ENCODE results near the gene RAI1.

RAI1 gene

GRCh38 chr17:17836818-17837379, 155.6 kb downstream of the RAI1 start, which contains the start of gene SREBF1:
Gene SREBF1, minus strand, starts transcription at chr17:17836986. Its CDS starts 169 bp downstream, at chr17:17836817.
- DNase-seq, result no peak

GRCh38 chr17:17837380-17837821, 156.1 kb downstream of the RAI1 start:
- no peak for DNase-seq

- DNase-seq, result no peak
Measured at GRCh38 chr17:17837966-17838962, 157.0 kb downstream of the RAI1 start.

- DNase-seq, result no peak
Measured at GRCh38 chr17:17839791-17840707, 158.8 kb downstream of the RAI1 start.

GRCh38 chr17:17840751-17841591, 159.7 kb downstream of the RAI1 start:
- no peak for DNase-seq

- DNase-seq, result peak; percentile 65
Measured at GRCh38 chr17:17841601-17842025, 160.4 kb downstream of the RAI1 start.

GRCh38 chr17:17842111-17842876, 161.0 kb downstream of the RAI1 start:
- no peak for DNase-seq

GRCh38 chr17:17843096-17843495, 161.8 kb downstream of the RAI1 start:
- no peak for DNase-seq

- no peak for DNase-seq
Measured at GRCh38 chr17:17844079-17844478, 162.8 kb downstream of the RAI1 start.

GRCh38 chr17:17844500-17844899, 163.2 kb downstream of the RAI1 start:
- DNase-seq, result no peak

GRCh38 chr17:17845046-17845775, 164.0 kb downstream of the RAI1 start:
- no peak for DNase-seq

GRCh38 chr17:17846003-17846402, 164.7 kb downstream of the RAI1 start:
- DNase-seq, result no peak

- DNase-seq, result no peak
Measured at GRCh38 chr17:17846645-17847044, 165.4 kb downstream of the RAI1 start.

GRCh38 chr17:17847118-17847689, 165.9 kb downstream of the RAI1 start:
- no peak for DNase-seq

- no peak for DNase-seq
Measured at GRCh38 chr17:17847726-17848125, 166.5 kb downstream of the RAI1 start.

- DNase-seq, result no peak
Measured at GRCh38 chr17:17848311-17849082, 167.2 kb downstream of the RAI1 start.

- peak; percentile 12 for DNase-seq
Measured at GRCh38 chr17:17849147-17849820, 168.0 kb downstream of the RAI1 start.

- DNase-seq, result no peak
Measured at GRCh38 chr17:17849845-17850373, 168.7 kb downstream of the RAI1 start.

Data from NCI-H187 treated with DMSO at 0.1 percent for 48 hours (cell line).